GOT3 (cell line): ENCODE results near the gene PLA2G12B.
"Not testable (repeated sequence)": the region's sequence is repeated elsewhere in the genome, so short reads cannot be mapped to it uniquely, and the experiment has no call there.

ENCODE experiments used
- DNase-seq: peaks from one replicate; lab custom pipeline; 2025; ENCODE audit warnings: mixed read lengths; lab: John Stamatoyannopoulos, UW

Gene PLA2G12B

DNA sequence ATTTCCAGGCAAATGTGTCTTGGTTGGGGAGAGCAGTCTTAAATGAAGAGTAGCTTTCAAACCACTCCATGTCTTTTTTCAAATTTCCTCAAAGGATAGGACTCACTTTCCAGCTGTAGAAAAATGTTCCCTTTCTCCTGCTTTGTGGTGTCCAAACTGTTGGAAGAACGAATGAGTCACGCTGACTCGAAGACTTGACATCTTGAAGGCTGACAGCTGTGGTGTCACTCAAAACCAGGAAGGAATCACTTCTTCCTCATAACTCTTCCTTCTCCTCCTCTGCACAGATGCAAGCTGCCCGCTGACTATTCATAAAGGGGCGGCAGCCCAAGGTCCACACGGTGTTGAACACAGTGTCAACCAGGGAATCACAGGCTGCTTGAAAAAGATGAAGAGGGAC, 19.2 kb downstream of the PLA2G12B start:
- no peak for DNase-seq

DNA sequence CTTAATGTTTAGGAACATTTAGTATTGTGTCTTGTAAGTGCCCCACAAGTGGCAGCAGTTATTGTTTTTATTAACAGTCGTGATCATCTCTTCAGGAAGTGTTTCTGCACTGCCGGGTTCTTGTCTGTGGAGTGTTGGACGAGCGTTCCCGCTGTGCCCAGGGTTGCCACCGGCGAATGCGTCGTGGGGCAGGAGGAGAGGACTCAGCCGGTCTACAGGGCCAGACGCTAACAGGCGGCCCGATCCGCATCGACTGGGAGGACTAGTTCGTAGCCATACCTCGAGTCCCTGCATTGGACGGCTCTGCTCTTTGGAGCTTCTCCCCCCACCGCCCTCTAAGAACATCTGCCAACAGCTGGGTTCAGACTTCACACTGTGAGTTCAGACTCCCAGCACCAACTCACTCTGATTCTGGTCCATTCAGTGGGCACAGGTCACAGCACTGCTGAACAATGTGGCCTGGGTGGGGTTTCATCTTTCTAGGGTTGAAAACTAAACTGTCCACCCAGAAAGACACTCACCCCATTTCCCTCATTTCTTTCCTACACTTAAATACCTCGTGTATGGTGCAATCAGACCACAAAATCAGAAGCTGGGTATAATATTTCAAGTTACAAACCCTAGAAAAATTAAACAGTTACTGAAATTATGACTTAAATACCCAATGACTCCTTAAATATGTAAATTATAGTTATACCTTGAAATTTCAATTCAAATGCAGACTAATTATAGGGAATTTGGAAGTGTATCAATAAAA, 22.2 kb downstream of the PLA2G12B start:
- DNase-seq = no peak

DNA sequence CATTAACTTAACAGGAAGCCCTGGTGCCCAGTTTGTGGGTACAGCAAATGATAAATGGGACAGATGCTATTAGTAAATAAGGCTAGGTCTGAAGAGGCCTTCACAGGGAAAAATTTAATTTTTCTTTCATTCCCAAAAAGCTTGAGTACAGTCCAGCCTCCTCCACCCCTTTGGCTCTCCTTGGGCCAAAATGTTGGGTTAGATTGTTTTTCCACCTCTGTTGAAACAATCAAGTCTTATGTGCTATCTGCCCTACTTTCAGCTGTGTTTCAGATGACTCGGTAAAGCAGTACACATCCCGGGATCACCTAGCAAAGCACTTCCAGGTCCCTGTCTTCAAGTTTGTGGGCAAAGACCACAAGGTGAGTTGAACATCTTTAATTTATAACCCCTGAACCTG, 24.3 kb downstream of the PLA2G12B start:
- no peak for DNase-seq

DNA sequence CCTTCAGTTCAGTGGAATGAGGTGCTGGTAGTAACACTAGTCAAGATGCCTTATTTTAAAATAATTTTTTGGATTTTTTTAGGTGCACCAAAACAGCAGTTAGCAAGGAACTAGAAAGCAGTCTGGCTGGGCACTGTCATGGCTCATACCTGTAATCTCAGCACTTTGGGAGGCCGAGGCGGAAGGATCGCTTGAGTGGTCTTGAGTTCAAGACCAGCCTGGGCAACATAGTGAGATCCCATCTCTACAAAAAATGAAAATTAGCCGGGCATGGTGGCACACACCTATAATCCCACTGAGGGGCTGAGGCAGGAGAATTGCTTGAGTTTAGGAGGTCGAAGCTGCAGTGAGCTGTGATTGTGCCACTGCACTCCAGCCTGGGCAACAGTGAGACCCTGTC, 25.8 kb downstream of the PLA2G12B start:
- DNase-seq = no peak

DNA sequence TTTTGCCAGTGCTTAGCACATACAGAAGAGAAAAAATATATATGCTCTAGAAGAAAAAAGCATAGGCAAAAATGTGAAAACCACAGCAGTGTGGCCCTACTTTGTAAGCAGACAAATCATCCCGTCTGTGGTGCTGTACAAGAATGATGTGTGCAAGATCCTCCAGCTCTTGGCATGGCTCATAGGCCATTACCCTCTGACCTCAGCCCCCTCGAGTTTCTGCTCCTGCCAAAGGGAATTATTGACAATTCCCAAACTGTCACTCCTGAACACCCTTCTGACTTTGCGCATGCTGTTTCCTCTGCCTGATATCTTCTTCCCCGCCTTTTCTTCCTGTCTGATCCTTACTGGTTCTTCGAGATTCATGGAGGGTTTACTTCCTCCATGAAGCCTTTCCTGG, 27.1 kb downstream of the PLA2G12B start:
- no peak for DNase-seq

DNA sequence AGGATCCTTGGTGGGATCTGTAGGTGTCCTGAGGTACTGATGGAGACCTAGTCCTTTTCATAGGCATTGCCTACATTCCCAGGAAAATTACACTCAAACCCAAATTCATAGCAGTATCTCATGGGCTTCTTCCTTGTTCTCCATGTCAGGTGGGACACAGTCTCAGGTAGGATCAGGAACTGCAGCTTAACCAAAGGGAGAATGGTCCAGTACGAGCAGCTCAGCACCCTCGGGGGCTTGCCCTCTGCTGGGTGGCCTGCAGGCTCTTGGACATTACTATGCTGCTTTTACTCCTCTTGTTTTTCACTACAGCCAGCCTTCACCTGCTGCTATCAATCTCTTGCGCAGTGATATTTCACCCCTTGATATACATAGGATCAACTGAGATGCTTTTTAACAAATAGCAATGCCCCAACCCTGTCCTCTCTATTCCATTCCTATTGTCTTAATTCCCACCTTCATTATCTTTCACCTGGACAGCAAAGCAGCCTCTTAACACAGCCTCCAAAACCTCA, 28.6 kb downstream of the PLA2G12B start:
- no peak for DNase-seq

DNA sequence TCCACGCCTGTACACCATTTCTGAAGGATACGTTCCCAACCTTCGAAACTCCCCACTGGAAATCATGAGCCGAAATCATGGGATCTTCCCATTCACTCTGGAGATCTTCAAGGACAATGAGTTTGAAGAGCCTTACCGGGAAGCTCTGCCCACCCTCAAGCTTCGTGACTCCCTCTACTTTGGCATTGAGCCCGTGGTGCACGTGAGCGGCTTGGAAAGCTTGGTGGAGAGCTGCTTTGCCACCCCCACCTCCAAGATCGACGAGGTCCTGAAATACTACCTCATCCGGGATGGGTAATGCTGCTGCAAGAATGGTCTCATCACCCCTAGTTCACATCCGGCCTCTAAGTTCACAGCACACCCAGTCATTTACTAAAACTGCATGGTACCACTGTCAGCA, 30.3 kb downstream of the PLA2G12B start:
- no peak for DNase-seq

DNA sequence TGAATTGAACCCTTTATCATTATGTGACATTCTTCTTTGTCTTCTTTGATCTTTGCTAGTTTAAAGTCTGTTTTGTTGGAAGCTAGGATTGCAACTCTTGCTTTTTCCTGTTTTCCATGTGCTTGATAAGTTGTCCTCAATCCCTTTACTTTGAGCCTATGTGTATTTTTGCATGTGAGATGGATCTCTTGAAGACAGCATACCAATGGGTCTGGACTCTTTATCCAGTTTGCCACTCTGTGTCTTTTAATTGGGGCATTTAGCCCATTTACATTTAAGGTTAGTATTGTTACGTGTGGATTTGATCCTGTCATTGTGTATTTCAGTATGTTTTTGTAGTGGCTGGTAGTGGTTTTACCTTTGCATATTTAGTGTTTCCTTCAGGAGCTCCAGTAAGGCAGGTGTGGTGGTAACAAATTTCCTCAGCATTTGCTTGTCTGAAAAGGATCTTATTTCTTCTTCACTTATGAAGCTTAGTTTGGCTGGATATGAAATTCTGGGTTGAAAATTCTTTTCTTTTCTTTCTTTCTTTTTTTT, 33.4 kb downstream of the PLA2G12B start:
- DNase-seq = not testable (repeated sequence)

DNA sequence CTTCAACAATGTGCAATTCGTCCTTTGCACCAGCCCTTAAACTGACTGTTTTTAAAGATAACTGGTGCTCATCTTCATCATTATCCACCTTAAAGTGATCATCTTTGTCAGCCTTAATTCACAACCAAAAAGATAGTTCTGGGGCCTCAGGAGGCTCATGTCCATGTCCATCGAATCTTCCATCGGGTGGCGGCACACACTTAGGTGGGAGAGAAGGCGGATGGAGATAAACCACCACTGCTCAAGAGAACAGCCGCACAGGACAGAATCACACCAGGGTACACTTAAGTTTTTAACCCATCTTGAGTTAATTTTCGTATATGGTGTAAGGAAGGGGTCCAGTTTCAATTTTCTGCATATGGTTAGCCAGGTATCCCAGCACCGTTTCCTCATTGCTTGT, 36.3 kb downstream of the PLA2G12B start:
- DNase-seq = no peak

DNA sequence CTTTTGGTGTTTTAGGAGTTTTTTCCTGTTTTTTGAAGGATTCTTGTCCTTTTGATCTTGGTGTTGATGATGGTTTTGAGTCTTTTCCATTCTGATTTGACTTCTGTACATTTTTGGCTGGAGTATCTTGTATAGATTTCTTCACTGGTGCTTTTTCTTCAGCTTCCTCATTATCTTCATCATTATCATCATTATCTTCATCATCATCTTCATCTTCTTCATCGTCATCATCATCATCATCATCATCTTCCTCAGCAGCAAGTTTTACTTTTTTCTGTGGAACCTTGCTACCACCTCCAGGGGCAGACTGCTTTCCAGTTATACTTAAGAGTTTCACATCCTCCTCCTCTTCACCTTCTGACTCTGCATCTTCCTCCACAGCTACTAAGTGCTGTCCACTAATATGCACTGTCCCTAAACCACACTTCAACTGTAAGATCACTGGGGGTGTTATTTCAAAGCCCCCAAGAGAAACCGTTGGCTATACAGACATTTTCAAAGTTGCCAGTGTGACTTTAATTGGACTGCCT, 36.7 kb downstream of the PLA2G12B start:
- DNase-seq = not testable (repeated sequence)

DNA sequence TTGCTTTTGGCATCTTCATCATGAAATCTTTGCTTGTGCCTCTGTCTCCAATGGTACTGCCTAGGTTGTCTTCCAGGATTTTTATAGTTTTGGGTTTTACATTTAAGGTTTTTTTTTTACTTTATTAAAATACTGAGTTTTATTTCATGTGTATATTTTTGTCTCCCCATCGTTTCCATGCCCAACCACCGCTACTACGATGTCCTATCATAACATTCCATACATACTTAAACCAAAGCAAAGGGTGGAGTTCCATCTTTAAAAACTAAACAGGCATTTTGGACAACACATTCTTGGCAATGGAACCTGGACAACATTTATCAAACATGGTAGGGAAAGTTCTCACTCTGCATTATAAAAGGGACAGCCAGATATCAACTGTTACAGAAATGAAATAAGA, 37.4 kb downstream of the PLA2G12B start:
- DNase-seq = not testable (repeated sequence)

DNA sequence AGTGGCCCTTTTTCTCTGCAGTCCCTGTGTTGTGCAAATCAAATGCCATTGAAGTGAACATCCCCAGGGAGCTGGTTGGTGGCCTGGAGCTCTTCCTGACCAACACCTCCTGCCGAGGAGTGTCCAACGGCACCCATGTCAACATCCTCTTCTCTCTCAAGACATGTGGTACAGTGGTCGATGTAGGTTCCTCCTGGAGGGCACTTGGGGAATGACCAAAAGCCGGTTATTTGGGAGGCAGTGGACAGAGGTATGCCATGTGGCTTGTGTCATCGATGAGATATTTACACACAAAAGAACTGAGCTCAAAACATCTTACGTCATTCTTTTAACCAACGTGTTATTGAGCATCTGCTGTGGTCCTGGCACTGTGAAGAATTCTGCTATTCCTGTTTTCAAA, 41.3 kb downstream of the PLA2G12B start:
- no peak for DNase-seq

DNA sequence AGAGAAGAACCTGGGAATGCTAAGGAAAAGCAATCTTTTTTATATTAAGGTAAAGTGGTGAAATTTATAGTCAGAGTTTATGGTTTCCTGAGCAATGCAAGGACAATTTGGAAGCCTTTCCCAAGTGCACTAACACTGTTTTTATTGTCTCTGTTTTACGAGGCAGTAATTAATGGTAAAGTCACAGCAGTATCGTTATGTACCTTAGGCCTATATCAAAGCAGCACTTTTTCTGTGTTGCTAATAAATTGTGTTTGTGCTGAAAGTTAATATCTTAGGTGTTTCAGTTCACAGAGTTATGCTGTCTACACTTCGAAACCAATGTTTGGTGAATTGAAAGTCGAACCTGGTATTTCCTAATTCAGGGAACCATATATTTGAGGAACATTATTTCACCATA, 41.9 kb downstream of the PLA2G12B start:
- DNase-seq = no peak

DNA sequence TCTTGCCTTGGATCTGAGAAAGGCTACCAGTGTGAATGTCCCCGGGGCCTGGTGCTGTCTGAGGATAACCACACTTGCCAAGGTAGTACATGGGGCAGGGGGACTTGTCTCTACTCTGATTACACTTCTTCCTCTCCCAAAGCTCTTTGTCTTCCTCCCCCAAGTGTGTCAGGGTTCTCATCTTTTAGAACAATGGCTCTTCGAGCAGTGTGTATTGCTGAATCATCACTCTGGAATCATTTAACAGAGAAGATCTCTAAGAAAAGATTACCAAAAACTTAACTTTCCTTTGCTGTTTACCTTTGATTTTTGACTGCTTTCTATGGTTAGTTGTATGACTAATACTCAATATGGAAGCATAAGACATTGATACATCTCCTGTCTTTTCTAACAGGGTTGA, 42.8 kb downstream of the PLA2G12B start:
- no peak for DNase-seq

DNA sequence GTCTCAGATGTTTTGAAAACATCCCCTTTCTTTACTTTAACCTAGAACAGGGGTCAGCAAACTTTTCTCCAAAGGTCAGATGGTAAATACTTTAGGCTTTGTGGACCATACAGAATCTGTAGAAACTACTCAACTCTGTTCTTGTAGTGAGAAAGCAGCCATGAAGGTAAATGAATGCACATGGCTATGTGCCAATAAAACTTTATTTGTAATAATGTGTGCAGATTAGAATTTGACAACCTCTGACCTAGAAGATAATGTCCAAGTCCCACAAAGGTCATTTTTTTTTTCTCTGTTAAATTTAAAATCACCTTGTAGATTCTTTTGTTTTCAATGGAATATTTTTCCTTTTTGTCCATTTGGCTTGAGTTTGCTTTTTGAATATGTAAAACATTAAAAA, 43.9 kb downstream of the PLA2G12B start:
- no peak for DNase-seq

DNA sequence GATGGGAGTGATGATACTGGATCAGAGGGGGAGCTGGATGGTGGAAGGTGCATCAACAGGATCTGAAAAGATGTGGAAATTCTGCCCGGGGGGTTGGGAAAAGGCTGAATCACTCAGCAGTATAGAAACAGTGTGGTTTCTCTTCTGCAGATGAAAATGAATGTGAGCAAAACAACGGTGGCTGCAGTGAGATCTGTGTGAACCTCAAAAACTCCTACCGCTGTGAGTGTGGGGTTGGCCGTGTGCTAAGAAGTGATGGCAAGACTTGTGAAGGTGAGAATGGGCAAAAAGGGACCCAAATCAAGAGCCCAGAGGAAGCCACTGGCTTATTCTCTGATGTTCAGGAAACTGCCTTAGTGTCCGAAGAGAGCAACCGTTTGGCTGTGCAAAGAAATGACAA, 48.2 kb downstream of the PLA2G12B start:
- no peak for DNase-seq

DNA sequence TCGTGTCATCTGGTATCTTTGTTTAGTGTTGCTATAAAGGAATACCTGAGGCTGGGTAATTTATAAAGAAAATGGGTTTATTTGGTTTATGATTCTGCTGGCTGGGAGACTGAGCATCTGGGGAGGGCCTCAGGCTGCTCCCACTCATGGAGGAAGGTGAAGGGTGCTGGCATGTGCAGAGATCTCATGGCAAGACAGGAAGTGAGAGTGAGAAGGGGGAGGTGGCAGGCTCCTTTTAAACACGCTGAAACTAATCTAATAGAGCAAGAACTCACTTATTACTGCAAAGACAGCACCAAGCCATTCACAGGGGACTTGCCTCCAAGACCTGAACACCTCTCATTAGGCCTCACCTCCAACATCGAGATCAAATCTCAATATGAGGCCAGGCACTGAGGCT, 49.8 kb downstream of the PLA2G12B start:
- DNase-seq = no peak

DNA sequence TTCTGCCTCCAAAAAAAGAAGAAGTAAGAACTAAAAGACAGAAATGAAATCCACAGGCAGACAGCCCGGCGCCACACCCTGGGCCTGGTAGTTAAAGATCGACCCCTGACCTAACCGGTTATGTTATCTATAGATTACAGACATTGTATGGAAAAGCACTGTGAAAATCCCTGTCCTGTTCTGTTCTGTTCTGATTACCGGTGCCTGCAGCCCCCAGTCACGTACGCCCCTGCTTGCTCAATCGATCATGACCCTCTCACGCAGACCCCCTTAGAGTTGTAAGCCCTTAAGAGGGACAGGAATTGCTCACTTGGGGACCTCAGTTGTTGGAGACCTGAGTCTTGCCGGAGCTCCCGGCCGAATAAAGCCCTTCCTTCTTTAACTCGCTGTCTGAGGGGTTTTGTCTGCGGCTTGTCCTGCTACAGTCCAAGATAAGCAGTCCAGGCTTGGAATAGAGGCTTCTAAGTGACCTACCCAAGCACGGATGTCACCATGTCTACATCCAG, 50.6 kb downstream of the PLA2G12B start:
- not testable (repeated sequence) for DNase-seq

DNA sequence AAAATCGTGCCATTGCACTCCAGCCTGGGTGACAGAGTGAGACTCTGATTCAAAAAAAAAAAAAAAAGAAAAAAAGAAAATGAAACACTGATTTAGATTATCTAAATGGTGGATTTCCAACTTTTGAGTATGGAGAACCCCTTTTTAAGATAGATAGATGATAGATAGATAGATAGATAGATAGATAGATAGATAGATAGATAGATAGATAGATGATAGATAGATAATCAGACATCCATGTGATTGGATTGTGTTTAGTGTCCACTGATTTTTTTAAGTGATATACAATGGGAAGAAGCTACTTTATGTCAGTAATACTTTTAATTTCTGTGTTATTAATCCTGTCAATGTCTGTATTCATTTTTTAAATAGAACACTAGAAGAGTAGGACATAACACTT, 55.1 kb downstream of the PLA2G12B start:
- DNase-seq = no peak

DNA sequence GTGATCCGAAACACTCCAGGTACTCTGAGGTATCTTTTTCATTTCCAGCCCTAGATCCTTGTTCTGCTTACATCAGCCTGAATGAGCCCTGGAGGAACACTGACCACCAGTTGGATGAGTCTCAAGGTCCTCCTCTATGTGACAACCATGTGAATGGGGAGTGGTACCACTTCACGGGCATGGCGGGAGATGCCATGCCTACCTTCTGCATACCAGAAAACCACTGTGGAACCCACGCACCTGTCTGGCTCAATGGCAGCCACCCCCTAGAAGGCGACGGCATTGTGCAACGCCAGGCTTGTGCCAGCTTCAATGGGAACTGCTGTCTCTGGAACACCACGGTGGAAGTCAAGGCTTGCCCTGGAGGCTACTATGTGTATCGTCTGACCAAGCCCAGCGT, 56.0 kb downstream of the PLA2G12B start:
- no peak for DNase-seq

DNA sequence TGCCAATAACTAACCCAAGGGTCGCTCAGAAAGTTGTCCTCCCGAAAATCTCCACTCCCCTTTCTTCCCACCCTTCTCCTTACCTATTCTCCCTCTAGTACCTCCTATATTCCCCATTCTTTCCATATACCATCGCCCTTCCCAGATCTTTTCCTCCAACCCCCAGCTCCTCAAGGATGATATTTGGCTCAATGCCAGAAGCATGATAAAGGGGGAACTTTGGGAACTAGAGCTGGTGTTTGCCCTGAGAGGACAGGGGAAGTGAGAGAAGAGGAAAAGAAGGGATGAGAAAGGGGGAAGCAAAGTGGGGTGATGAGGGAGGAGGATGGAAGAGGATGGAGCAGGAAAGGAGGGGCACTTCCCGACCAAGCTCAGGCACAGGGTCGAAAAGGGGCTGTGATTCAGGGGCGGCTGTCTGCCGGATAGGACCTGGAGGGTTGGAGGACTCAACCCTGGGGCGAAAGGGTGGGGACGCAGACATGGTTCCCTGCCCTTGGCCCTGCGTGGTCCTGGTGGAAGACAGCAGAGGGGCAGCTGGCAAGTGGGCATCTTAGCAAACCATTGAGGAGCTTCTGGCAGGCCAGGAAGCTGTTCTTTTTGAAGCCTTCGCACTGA, 59.3 kb downstream of the PLA2G12B start:
- no peak for DNase-seq

DNA sequence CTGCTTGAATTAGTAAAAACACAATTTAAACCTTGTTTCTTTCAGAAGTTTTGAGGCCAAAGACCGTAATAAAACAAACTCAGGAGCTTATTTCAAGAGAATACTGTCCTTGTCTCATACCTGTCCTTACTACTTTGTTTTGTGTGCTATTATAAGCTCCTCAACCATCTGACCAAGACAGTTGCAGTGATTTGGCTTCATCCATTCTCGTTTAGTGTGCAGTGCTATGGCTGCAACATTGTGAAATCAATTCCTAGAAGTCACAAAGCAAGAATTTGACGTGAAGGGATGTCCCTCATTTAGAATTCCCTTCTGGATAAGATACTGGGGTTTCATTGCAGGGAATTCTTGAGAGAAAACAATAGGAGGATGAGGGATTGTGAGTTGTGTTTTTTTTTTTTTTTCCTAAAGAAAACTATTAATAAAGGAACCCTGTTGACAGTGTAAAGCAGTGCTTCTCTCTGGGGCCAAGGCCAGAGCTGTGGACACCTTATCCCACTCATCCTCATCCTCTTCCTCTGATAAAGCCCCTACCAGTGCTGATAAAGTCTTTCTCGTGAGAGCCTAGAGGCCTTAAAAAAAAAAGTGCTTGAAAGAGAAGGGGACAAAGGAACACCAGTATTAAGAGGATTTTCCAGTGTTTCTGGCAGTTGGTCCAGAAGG, 61.3 kb downstream of the PLA2G12B start, which contains the start of gene OIT3:
Gene OIT3, plus strand, starts transcription at position 604 of the 663 bp plus-strand sequence. CDS start 60 bp downstream, outside the sequence.
- no peak for DNase-seq
